Measurements from ENCODE around the gene NCKAP5L.

Gene NCKAP5L

GRCh38 chr12:49797449-49797776 lies 30.8 kb downstream of the NCKAP5L start:
- H3K36me3 ChIP-seq (ENCODE audit: insufficient read depth, low read length) = peaks cover 8% of the 10 kb centered on the region; the same call in 1 of the 2 replicates
- no peak overlapping the region for H3K27ac ChIP-seq (ENCODE audit: low read depth, low read length)
- no peak overlapping the region for H3K4me3 ChIP-seq (ENCODE audit: low read depth, low read length)
- H3K4me1 ChIP-seq (ENCODE audit: control insufficient read depth, insufficient read depth, low read length, unreplicated experiment) = no peaks in the 10 kb centered on the region
- no peak overlapping the region for H2AFZ ChIP-seq (ENCODE audit: low read length, unreplicated experiment)
- no peaks in the 10 kb centered on the region for H3K79me2 ChIP-seq (ENCODE audit: control insufficient read depth, insufficient read depth, low read length, unreplicated experiment)
- H3K27me3 ChIP-seq (ENCODE audit: insufficient read depth, low read length) = no peaks in the 10 kb centered on the region

- no peaks in the 10 kb centered on the region for H3K4me1 ChIP-seq (ENCODE audit: control insufficient read depth, insufficient read depth, low read length, unreplicated experiment)
- no peaks in the 10 kb centered on the region for H3K79me2 ChIP-seq (ENCODE audit: control insufficient read depth, insufficient read depth, low read length, unreplicated experiment)
- H3K27ac ChIP-seq (ENCODE audit: low read depth, low read length) = no peak overlapping the region
- no peak overlapping the region for H3K4me3 ChIP-seq (ENCODE audit: low read depth, low read length)
- H3K27me3 ChIP-seq (ENCODE audit: insufficient read depth, low read length) = no peaks in the 10 kb centered on the region
- H2AFZ ChIP-seq (ENCODE audit: low read length, unreplicated experiment) = no peak overlapping the region
- peaks cover 8% of the 10 kb centered on the region; the same call in 1 of the 2 replicates for H3K36me3 ChIP-seq (ENCODE audit: insufficient read depth, low read length)
Measured at GRCh38 chr12:49796606-49797448, 31.4 kb downstream of the NCKAP5L start.

- Histone ChIP-seq H3K27ac (ENCODE audit: low read depth, low read length) (no peak overlapping the region), H3K79me2 (ENCODE audit: control insufficient read depth, insufficient read depth, low read length, unreplicated experiment) (no peaks in the 10 kb centered on the region), H2AFZ (ENCODE audit: low read length, unreplicated experiment) (no peak overlapping the region), H3K36me3 (ENCODE audit: insufficient read depth, low read length) (peaks cover 8% of the 10 kb centered on the region; the same call in 1 of the 2 replicates), H3K4me3 (ENCODE audit: low read depth, low read length) (no peak overlapping the region), H3K4me1 (ENCODE audit: control insufficient read depth, insufficient read depth, low read length, unreplicated experiment) (no peaks in the 10 kb centered on the region), H3K27me3 (ENCODE audit: insufficient read depth, low read length) (no peaks in the 10 kb centered on the region)
Measured at GRCh38 chr12:49796155-49796554, 32.1 kb downstream of the NCKAP5L start.

- no peaks in the 10 kb centered on the region for H3K4me1 ChIP-seq (ENCODE audit: control insufficient read depth, insufficient read depth, low read length, unreplicated experiment)
- no peaks in the 10 kb centered on the region for H3K79me2 ChIP-seq (ENCODE audit: control insufficient read depth, insufficient read depth, low read length, unreplicated experiment)
- no peaks in the 10 kb centered on the region for H3K27me3 ChIP-seq (ENCODE audit: insufficient read depth, low read length)
- no peak overlapping the region for H3K27ac ChIP-seq (ENCODE audit: low read depth, low read length)
- H3K4me3 ChIP-seq (ENCODE audit: low read depth, low read length) = no peak overlapping the region
- peaks cover 8% of the 10 kb centered on the region; the same call in 1 of the 2 replicates for H3K36me3 ChIP-seq (ENCODE audit: insufficient read depth, low read length)
- no peak overlapping the region for H2AFZ ChIP-seq (ENCODE audit: low read length, unreplicated experiment)
Measured at GRCh38 chr12:49795654-49796105, 32.5 kb downstream of the NCKAP5L start.

- H3K27ac ChIP-seq (ENCODE audit: low read depth, low read length) = no peak overlapping the region
- no peak overlapping the region for H2AFZ ChIP-seq (ENCODE audit: low read length, unreplicated experiment)
- H3K4me3 ChIP-seq (ENCODE audit: low read depth, low read length) = no peak overlapping the region
- H3K27me3 ChIP-seq (ENCODE audit: insufficient read depth, low read length) = no peaks in the 10 kb centered on the region
- H3K79me2 ChIP-seq (ENCODE audit: control insufficient read depth, insufficient read depth, low read length, unreplicated experiment) = no peaks in the 10 kb centered on the region
- no peaks in the 10 kb centered on the region for H3K4me1 ChIP-seq (ENCODE audit: control insufficient read depth, insufficient read depth, low read length, unreplicated experiment)
- peaks cover 5% of the 10 kb centered on the region; the same call in 1 of the 2 replicates for H3K36me3 ChIP-seq (ENCODE audit: insufficient read depth, low read length)
Measured at GRCh38 chr12:49794811-49795653, 33.2 kb downstream of the NCKAP5L start.

- H2AFZ ChIP-seq (ENCODE audit: low read length, unreplicated experiment) = no peak overlapping the region
- H3K79me2 ChIP-seq (ENCODE audit: control insufficient read depth, insufficient read depth, low read length, unreplicated experiment) = no peaks in the 10 kb centered on the region
- H3K27me3 ChIP-seq (ENCODE audit: insufficient read depth, low read length) = no peaks in the 10 kb centered on the region
- no peak overlapping the region for H3K27ac ChIP-seq (ENCODE audit: low read depth, low read length)
- no peak overlapping the region for H3K4me3 ChIP-seq (ENCODE audit: low read depth, low read length)
- peaks cover 5% of the 10 kb centered on the region; the same call in 1 of the 2 replicates for H3K36me3 ChIP-seq (ENCODE audit: insufficient read depth, low read length)
- H3K4me1 ChIP-seq (ENCODE audit: control insufficient read depth, insufficient read depth, low read length, unreplicated experiment) = no peaks in the 10 kb centered on the region
Measured at GRCh38 chr12:49794021-49794420, 34.2 kb downstream of the NCKAP5L start.

DNA sequence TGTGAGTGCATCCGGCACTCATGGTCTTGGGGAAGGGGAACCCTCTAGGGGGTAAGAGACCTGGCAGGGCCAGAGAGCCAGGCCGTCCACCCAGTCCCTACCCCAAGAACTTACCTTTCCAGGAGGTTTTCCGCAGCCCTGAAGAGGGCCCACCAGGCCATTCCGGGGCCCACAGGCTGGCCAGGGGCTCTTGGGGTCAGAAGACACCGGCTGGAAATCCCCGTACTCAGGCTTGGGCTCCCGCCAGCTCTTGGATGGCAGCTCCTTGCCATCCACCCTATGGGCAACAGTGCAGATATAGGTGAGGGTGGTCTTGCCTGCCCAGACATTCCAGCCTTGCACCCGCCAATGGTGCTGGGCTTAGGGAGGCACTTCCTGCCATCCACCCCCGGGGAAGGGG lies 34.6 kb downstream of the NCKAP5L start:
- H3K36me3 ChIP-seq (ENCODE audit: insufficient read depth, low read length) = peaks cover 5% of the 10 kb centered on the region; the same call in 1 of the 2 replicates
- H3K4me1 ChIP-seq (ENCODE audit: control insufficient read depth, insufficient read depth, low read length, unreplicated experiment) = no peaks in the 10 kb centered on the region
- no peaks in the 10 kb centered on the region for H3K79me2 ChIP-seq (ENCODE audit: control insufficient read depth, insufficient read depth, low read length, unreplicated experiment)
- H2AFZ ChIP-seq (ENCODE audit: low read length, unreplicated experiment) = no peak overlapping the region
- no peak overlapping the region for H3K4me3 ChIP-seq (ENCODE audit: low read depth, low read length)
- H3K27ac ChIP-seq (ENCODE audit: low read depth, low read length) = no peak overlapping the region
- H3K27me3 ChIP-seq (ENCODE audit: insufficient read depth, low read length) = no peaks in the 10 kb centered on the region

DNA sequence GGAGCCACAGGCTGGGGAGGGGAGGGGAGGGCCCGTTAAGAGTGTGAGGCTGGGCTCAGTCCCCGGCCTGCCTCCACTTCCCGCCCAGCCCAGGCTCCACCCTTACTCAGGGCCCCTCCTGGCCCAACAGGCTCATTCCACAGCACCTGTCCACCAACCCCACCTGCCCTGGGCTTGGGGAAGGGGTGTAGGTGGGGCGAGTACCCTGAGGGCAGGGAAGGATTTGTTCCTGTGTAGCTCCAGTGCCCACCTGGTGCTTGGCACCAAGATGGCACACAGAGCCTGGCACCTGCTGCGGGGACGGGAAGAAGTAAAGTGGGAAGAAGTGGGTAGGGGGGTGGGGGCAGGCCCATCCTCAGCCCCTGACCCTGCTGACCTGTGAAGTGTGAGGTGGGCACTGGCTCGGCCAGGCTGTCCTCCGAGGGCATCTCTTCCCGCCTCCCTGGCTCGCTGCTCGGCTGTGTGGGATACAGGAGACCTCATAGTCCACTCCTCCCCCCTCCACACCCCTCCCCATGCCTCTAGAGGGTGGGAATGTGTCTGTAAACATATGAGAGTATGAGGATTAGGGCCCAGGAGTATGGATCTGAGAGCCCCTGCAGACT lies 35.1 kb downstream of the NCKAP5L start:
- Histone ChIP-seq H3K79me2 (ENCODE audit: control insufficient read depth, insufficient read depth, low read length, unreplicated experiment) (no peaks in the 10 kb centered on the region), H2AFZ (ENCODE audit: low read length, unreplicated experiment) (no peak overlapping the region), H3K4me3 (ENCODE audit: low read depth, low read length) (no peak overlapping the region), H3K27me3 (ENCODE audit: insufficient read depth, low read length) (no peaks in the 10 kb centered on the region), H3K4me1 (ENCODE audit: control insufficient read depth, insufficient read depth, low read length, unreplicated experiment) (no peaks in the 10 kb centered on the region), H3K36me3 (ENCODE audit: insufficient read depth, low read length) (peaks cover 5% of the 10 kb centered on the region; the same call in 1 of the 2 replicates), H3K27ac (ENCODE audit: low read depth, low read length) (no peak overlapping the region)

DNA sequence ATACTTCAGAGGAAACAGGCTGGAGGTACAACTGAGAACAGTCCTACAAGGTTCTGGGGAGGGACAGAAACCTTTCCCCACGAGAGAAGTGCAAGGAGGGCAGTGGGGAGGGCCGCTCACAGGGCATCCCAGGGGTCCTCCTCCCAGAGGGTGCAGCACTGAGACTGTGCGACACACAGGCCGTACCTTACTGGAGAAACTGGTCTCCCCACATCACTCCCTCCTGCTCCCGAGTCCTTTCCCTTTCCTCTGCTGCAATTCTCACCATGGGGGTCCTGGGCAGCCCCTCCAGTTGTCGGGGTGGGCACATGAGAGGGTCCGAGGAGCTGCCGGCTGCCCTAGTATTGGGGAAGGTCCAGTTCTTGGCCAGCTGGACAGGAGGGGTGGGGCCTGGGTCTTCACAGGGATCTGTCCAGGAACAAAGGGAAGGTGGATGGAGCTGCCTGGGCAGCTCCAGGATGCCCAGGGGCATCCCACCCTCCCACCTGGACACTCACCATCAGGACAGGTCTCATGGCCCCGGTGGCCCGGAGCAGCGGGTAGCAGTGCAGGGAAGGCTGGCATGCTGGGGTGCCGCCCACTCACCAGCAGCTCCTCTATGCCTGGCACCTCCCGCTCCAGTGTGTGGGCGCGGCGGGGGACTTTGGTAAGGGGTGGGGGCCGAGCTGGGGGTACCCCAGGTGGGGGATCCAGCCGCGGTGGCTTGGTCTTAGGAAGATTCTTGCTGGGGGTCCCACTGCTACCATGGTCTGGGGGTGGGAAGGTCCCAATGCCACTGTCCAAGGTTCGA lies 35.8 kb downstream of the NCKAP5L start:
- Histone ChIP-seq H3K36me3 (ENCODE audit: insufficient read depth, low read length) (peaks cover 5% of the 10 kb centered on the region), H3K4me3 (ENCODE audit: low read depth, low read length) (no peak overlapping the region), H3K27ac (ENCODE audit: low read depth, low read length) (no peak overlapping the region), H3K4me1 (ENCODE audit: control insufficient read depth, insufficient read depth, low read length, unreplicated experiment) (no peaks in the 10 kb centered on the region), H2AFZ (ENCODE audit: low read length, unreplicated experiment) (no peak overlapping the region), H3K79me2 (ENCODE audit: control insufficient read depth, insufficient read depth, low read length, unreplicated experiment) (no peaks in the 10 kb centered on the region), H3K27me3 (ENCODE audit: insufficient read depth, low read length) (no peaks in the 10 kb centered on the region)

GRCh38 chr12:49791700-49792099 lies 36.5 kb downstream of the NCKAP5L start:
- H3K36me3 ChIP-seq (ENCODE audit: insufficient read depth, low read length) = peaks cover 4% of the 10 kb centered on the region
- no peak overlapping the region for H3K27ac ChIP-seq (ENCODE audit: low read depth, low read length)
- H3K27me3 ChIP-seq (ENCODE audit: insufficient read depth, low read length) = no peaks in the 10 kb centered on the region
- H2AFZ ChIP-seq (ENCODE audit: low read length, unreplicated experiment) = no peak overlapping the region
- H3K4me3 ChIP-seq (ENCODE audit: low read depth, low read length) = no peak overlapping the region
- H3K4me1 ChIP-seq (ENCODE audit: control insufficient read depth, insufficient read depth, low read length, unreplicated experiment) = no peaks in the 10 kb centered on the region
- H3K79me2 ChIP-seq (ENCODE audit: control insufficient read depth, insufficient read depth, low read length, unreplicated experiment) = no peaks in the 10 kb centered on the region
